Measurements from ENCODE around the gene VTI1A. TPM values are rescaled to one million over a fixed set of nuclear protein-coding genes. Genes with fewer than 3 reads are reported as not detected.
"Not testable (repeated sequence)": the region's sequence is repeated elsewhere in the genome, so short reads cannot be mapped to it uniquely, and the experiment has no call there.

VTI1A gene
- total RNA-seq, 1 experiment from 2014 or later: 30.5 TPM

- no peak for DNase-seq (ENCODE audit: low spot score)
Measured at GRCh38 chr10:112588225-112588990, 141.4 kb downstream of the VTI1A start.

DNA sequence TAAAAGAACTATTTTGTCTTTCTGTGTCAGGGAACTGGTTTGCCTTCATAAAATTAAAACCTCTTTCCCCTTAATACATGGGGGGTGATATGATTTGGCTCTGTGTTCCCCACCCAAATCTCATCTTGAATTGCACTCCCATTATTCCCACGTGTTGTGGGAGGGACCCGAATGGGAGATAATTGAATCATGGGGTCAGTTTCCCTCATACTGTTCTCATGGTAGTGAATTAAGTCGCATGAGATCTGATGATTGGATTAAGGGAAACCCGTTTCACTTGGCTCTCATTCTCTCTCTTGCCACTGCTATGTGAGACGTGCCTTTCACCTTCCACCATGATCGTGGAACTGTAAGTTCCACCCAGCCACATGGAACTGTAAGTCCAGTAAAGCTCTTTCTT lies 142.1 kb downstream of the VTI1A start:
- no peak for DNase-seq (ENCODE audit: low spot score)

DNA sequence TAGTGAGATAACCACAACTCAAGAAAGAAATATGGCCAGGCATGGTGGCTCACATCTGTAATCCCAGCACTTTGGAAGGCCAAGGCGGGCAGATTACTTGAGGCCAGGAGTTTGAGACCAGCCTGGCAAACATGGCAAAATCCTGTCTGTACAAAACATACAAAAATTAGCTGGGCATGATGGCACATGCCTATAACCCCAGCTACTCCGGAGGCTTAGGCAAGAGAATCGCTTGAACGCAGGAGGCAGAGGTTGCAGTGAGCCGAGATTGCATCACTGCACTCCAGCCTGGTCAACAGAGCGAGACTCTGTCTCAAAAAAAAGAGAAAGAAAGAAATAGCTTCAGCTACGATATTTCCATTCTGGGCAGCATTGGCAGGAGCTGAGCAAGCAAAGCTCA lies 143.8 kb downstream of the VTI1A start:
- DNase-seq (ENCODE audit: low spot score): not testable (repeated sequence)

DNA sequence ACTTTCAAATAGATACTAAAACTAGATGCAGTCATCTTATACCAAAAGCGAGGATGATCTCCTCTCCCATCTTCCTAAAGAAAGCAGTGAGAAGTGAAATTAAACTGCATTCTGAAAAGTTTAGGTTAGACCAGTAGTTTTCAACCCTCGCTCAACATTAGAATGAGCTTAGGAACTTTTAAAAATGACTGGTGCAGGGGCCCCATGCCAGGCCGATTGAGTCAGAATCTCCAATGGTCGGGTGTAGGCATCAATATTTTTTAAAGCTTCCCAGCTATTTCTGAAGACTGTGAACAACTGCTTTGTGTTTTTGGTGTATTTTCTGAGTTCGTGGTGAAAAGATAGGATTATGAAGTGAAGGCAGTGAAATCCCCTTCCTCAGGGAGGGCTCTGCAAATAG lies 146.0 kb downstream of the VTI1A start:
- DNase-seq (ENCODE audit: low spot score): no peak

GRCh38 chr10:112601214-112602090 lies 154.4 kb downstream of the VTI1A start:
- DNase-seq (ENCODE audit: low spot score): no peak

- no peak for DNase-seq (ENCODE audit: low spot score)
Measured at GRCh38 chr10:112603062-112603461, 156.0 kb downstream of the VTI1A start.

- DNase-seq (ENCODE audit: low spot score): no peak
Measured at GRCh38 chr10:112605063-112605462, 158.0 kb downstream of the VTI1A start.

GRCh38 chr10:112607506-112607905 lies 160.5 kb downstream of the VTI1A start:
- no peak for DNase-seq (ENCODE audit: low spot score)

DNA sequence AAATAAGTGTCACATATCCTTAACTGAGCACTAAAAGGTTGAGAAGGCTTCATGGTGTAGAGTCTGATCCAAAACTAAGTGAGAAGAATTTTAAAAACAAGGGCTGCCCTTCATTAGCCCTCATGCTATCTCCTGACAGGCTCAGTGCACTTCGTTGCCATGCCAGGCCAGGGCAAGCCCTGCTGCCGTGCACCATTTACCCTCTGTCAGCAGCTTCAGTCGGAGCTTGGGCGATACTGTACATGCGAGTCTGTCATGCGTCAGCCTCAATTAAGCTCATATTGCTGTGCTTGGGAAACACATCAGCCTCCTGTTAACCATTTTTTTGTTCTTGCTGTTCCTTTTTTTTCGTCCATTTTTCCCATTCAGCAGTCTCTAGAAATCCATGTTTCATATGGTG lies 166.6 kb downstream of the VTI1A start:
- no peak for DNase-seq (ENCODE audit: low spot score)

- DNase-seq (ENCODE audit: low spot score): no peak
Measured at GRCh38 chr10:112614072-112614471, 167.1 kb downstream of the VTI1A start.

GRCh38 chr10:112614586-112614985 lies 167.6 kb downstream of the VTI1A start:
- no peak for DNase-seq (ENCODE audit: low spot score)

DNA sequence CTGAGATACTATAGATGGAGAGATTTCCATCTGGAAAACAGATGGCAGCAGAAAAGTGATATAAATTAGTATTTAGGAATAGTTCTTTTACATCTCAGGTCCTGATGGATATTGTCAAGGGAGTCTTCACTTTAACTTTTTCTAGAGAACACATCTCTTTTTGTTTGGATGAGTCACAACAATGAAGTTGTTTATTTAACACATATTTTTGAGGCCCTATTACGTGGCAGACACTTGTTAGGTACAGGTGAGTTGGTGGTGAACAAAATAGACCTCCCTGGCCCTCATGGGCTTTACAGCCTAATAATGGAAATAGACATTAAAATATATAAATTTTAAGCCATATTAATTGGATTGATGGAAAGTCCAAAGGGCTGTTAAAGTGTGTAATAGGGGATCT lies 168.3 kb downstream of the VTI1A start:
- no peak for DNase-seq (ENCODE audit: low spot score)

DNA sequence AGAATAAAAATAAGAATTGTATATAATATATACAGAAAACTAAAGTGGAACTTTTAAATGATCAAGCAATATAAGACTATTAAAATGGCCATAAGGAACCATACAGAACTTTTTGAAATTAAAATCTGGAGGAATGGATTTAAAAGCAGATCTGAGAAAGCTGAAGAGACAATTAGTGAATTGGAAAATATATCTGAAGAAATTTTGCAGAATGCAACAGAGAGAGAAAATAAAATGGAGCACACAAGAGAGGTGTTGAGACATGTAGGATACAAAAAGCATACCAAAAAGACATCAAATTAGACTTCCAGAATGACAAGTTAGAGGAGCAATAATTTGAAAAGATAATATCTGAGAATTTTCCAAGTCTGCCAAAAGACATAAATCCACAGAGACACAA lies 169.6 kb downstream of the VTI1A start:
- no peak for DNase-seq (ENCODE audit: low spot score)

- no peak for DNase-seq (ENCODE audit: low spot score)
Measured at GRCh38 chr10:112618814-112619213, 171.8 kb downstream of the VTI1A start.

DNA sequence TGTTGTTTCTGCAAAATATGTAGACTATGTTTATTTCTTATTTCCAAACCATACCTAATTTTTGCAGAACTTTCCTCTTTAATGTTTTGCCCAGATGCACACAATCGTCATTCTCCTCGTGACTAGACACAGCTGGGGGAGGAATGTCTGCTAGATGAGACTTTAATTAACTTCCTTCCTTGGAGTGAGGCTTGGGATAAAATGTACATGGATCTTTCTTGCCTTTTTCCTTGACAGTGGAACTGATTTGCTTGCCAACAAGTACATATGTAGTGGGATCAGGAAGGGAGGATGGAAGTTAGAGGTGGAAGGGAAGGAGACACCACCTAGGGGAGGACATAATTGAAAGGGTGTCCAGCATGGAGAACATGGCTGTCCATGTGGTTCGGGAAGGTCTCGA lies 172.5 kb downstream of the VTI1A start:
- DNase-seq (ENCODE audit: low spot score): no peak

- no peak for DNase-seq (ENCODE audit: low spot score)
Measured at GRCh38 chr10:112622786-112623185, 175.8 kb downstream of the VTI1A start.

DNA sequence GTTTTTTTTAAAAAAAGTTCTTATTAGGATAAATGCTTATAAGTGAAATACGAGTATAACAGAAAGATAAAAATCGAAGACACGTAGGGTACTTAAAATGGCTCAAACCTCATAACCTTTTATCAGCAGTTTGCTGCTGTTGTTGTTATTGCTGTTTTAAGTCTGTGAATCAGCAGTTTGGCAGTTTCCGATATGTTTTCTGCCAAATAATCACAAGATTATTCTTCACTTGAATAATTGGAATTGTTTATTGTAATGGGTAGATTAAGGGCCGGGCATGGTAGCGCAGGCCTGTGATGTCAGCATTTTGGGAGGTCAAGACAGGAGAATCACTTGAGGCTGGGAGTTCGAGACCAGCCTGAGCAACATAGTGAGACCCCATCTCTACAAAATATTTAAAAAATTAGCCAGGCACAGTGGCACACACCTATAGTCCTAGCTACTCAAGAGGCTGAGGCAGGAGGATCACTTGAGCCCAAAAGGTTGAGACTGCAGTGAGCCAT lies 177.6 kb downstream of the VTI1A start:
- no peak for DNase-seq (ENCODE audit: low spot score)

DNA sequence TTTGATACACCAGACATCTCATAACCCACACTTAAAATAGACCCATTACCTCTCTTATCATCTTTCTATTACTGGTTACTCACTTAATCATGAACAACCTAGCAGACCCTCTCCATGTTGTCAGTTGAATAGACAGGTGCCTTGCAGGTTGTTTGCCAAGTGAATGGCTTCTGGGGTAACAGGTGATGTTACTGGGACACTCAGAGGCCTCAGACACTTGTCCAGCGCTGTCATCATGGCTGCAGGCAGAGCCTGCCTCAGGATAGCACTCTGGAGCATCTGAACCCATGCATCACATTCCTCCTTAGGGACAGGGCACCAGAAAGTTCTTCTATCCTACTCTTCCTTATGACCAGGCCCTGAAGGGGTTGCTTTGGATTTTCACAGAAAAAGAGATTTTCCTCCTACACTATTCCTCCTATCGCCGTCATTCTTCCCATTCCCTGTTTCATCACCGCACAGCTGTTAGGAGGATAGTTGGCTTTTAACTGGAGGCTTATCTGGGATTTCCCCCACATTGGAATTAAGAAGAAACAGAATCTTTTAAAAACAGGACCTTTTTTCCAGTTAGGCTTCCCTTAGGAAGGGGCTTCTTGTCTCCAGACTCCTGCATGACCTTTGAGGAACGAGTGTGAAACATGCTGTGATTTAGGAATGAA lies 182.1 kb downstream of the VTI1A start:
- no peak for DNase-seq (ENCODE audit: low spot score)

DNA sequence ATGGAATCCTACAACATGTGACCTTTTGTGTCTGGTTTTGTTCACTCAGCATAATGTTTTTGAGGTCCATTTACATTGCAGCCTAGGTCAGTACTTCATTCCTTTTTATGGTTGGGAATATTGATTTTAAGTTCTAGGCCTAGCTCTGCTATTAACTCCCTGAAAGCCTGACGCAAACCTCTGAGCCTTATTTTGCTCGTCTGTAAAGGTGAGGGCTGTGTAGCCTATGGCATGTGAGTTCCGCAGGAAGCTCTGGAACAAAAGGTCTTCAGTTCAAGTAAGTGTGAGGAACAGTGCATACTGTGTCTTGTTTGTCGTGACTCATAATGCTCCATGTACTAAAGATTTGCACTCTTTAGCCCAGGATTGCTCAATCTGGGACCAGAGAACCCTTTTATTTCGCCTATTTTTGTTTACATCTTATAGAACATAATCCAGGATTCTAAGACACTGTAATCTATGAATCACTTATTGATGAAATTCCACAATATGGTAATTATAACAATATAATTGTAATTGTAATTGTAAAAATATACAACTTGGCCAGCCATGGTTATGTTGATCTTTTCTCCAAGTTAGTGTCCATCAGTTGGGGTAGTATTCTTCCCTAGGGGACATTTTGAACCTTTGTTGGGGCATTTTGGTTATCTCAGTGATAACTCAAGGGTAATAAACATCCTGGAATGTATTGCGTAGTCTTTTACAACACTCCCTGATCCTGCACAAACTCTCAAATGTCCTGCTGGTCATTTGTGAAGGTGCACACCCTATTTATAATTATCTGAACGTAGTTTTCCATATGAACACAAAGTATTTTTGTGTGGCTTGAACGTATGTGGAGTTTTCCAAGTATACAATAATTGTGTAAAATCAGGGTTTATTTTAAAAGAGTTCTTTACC lies 184.7 kb downstream of the VTI1A start:
- peak; percentile 15 for DNase-seq (ENCODE audit: low spot score)

DNA sequence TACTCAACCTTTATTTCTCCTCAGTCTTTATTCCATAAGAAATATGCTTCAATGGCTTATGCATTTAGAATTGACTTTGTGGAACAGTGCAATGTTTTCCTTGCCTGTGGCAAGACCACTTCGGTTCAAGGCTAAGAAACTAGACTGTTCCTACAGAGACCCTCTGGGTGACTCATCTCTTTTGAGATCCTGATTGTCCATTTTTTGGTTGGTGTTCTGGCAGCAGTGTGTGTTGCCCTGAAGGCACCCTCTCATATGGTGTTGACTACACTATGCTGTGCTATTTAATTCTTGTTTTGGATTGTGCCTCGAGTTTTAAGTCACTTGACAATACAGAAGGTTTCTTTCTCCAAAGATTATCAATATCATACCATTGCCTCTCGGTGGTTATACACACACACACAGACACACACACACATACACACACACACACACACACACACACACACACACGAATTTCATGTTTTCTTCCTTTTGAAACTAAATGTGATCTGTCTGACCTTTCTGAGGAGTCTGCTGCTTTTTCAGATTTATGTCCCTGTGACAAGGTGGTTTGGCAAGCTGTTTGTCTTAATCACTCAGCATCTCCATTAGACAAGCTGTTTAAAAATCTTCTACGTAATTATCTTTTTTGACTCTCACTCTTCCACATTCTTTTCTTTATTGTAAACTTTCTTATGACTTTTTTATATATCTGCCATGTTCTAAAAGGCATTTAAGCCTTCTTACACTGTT lies 187.2 kb downstream of the VTI1A start:
- DNase-seq (ENCODE audit: low spot score): no peak
